Measurements from ENCODE around the gene WSB1.

- no peak for TF ChIP-seq CTCF (conservative IDR thresholded peaks at IDR 0.05; ENCODE audit: low read length)
- TF ChIP-seq EZH2phosphoT487 (IDR thresholded peaks at IDR 0.05; ENCODE audit: borderline replicate concordance), result no peak
Measured at GRCh38 chr17:27276653-27277156, 17.2 kb upstream of the WSB1 start.
